ENCODE results near the gene JPH3.

- TF ChIP-seq, protein P1, sequence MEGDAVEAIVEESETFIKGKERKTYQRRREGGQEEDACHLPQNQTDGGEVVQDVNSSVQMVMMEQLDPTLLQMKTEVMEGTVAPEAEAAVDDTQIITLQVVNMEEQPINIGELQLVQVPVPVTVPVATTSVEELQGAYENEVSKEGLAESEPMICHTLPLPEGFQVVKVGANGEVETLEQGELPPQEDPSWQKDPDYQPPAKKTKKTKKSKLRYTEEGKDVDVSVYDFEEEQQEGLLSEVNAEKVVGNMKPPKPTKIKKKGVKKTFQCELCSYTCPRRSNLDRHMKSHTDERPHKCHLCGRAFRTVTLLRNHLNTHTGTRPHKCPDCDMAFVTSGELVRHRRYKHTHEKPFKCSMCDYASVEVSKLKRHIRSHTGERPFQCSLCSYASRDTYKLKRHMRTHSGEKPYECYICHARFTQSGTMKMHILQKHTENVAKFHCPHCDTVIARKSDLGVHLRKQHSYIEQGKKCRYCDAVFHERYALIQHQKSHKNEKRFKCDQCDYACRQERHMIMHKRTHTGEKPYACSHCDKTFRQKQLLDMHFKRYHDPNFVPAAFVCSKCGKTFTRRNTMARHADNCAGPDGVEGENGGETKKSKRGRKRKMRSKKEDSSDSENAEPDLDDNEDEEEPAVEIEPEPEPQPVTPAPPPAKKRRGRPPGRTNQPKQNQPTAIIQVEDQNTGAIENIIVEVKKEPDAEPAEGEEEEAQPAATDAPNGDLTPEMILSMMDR (conservative IDR thresholded peaks at IDR 0.05), result no peak
- no peak for TF ChIP-seq EZH2 (IDR thresholded peaks at IDR 0.05; ENCODE audit: low read depth)
Measured at GRCh38 chr16:87586201-87586782, 16.0 kb upstream of the JPH3 start.
